BE2C (cell line): ENCODE results near the gene GMPPA.

ENCODE experiments used
- DNase-seq: peaks from one replicate; pipeline ENCODE4 v3.0.0-alpha.2; 2020
- H3K27me3 ChIP-seq: fragments of 250-450 bp; sonication (Bioruptor Pico); 2 replicates; pipeline ENCODE4 v1.5.1; 2020; ENCODE audit warnings: mild to moderate bottlenecking
- H3K36me3 ChIP-seq: fragments of 250-450 bp; sonication (Bioruptor Pico); 2 replicates; pipeline ENCODE4 v1.5.1; 2020; ENCODE audit warnings: mild to moderate bottlenecking
- H3K4me1 ChIP-seq: fragments of 250-450 bp; sonication (Bioruptor Pico); 2 replicates; pipeline ENCODE4 v1.5.1; 2020
- H3K4me3 ChIP-seq: 2 replicates; pipeline ENCODE4 v1.5.1; 2011; ENCODE audit warnings: low read depth, low read length
- H3K9me3 ChIP-seq: fragments of 250-450 bp; sonication (Bioruptor Pico); 2 replicates; pipeline ENCODE4 v1.5.1; 2020
- TF ChIP-seq, protein P1 (sequence below): IDR thresholded peaks from 2 replicates; pipeline ENCODE4 v1.5.1; 2012; ENCODE audit warnings: mild to moderate bottlenecking, low read depth, low read length

The GMPPA gene

GRCh38 chr2:219532378-219532649, 33.6 kb downstream of the GMPPA start:
- no peaks in the 10 kb centered on the region for H3K27me3 ChIP-seq
- no peak overlapping the region for H3K4me3 ChIP-seq
- no peaks in the 10 kb centered on the region for H3K36me3 ChIP-seq
- no peaks in the 10 kb centered on the region for H3K9me3 ChIP-seq
- TF ChIP-seq, protein P1, sequence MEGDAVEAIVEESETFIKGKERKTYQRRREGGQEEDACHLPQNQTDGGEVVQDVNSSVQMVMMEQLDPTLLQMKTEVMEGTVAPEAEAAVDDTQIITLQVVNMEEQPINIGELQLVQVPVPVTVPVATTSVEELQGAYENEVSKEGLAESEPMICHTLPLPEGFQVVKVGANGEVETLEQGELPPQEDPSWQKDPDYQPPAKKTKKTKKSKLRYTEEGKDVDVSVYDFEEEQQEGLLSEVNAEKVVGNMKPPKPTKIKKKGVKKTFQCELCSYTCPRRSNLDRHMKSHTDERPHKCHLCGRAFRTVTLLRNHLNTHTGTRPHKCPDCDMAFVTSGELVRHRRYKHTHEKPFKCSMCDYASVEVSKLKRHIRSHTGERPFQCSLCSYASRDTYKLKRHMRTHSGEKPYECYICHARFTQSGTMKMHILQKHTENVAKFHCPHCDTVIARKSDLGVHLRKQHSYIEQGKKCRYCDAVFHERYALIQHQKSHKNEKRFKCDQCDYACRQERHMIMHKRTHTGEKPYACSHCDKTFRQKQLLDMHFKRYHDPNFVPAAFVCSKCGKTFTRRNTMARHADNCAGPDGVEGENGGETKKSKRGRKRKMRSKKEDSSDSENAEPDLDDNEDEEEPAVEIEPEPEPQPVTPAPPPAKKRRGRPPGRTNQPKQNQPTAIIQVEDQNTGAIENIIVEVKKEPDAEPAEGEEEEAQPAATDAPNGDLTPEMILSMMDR, result no peak
- no peak for DNase-seq
- peaks cover 14% of the 10 kb centered on the region for H3K4me1 ChIP-seq

GRCh38 chr2:219533930-219534661, 35.4 kb downstream of the GMPPA start:
- TF ChIP-seq, protein P1, result no peak
- DNase-seq, result no peak
- H3K27me3 ChIP-seq, result no peaks in the 10 kb centered on the region
- peaks cover 8% of the 10 kb centered on the region for H3K4me1 ChIP-seq
- H3K9me3 ChIP-seq, result no peaks in the 10 kb centered on the region
- peaks cover 3% of the 10 kb centered on the region; the same call in 1 of the 2 replicates for H3K36me3 ChIP-seq
- H3K4me3 ChIP-seq, result no peak overlapping the region

DNA sequence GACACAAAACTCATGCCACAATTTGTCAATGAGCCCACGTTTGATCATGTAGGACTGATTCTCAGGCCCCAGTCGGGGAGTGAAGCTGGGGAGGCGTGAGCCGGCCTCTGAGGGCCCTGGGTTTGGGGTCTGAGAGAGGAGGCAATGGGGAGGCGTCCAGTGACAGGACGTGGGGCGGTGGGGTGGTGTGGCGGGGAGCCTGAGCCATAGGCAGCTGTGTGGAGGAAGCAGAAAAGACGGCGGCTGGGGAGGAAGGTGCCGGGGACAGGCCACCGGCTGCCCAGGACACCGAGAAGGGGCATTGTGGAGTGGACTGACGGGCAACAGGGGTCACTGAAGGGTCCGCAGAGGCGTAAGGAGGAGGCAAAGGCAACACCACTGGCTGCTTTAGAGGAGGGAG, 37.7 kb downstream of the GMPPA start:
- Histone ChIP-seq H3K27me3 (no peaks in the 10 kb centered on the region), H3K4me1 (no peaks in the 10 kb centered on the region; the same call in none of the 2 replicates), H3K36me3 (peaks cover 23% of the 10 kb centered on the region), H3K4me3 (no peak overlapping the region), H3K9me3 (no peaks in the 10 kb centered on the region)
- TF ChIP-seq, protein P1, result no peak
- DNase-seq, result no peak

GRCh38 chr2:219536967-219537366, 38.3 kb downstream of the GMPPA start:
- Histone ChIP-seq H3K36me3 (peaks cover 26% of the 10 kb centered on the region), H3K27me3 (no peaks in the 10 kb centered on the region), H3K9me3 (no peaks in the 10 kb centered on the region), H3K4me3 (no peak overlapping the region), H3K4me1 (no peaks in the 10 kb centered on the region; the same call in none of the 2 replicates)
- TF ChIP-seq, protein P1, result no peak
- no peak for DNase-seq

DNA sequence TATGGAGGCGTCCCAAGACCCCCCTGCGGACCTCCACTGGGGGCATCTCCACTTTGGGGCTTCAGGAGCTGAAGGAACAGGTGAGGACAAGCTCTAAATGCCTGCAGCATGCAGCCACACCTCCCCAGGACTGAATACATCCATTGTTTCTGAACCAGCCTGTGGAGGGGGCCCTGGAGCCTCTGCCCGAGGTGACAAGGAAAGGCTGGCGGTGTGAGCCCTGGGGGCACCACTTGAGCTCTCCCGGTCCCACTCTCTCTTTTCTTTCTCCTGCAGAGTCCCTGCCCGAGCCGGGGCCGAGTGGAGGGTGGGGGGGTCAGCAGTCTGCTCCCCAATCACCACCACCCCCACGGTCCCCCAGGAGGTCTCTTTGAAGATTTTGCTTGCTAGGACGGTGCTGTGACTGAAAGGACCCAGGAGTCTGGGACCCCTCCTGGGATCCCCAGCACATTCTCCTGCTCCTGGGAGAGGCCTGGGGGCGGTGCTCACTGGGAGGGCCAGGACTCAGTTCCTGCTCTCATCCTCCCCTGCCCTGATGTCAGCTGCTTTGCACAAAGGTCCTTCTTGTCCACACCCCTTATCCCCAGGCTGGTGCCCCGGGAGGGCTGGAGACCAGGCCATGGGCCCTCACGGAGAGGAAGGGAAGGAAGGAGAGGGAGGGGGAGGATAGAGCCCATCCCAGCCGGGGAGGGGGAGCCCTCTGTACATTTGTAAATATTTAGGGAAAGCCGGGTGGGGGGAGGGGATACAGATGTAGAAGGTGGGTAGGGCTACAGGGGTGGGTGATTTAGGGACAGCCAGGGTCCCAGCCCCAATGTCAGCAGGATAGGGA, 39.2 kb downstream of the GMPPA start:
- Histone ChIP-seq H3K36me3 (peaks cover 26% of the 10 kb centered on the region), H3K4me1 (no peaks in the 10 kb centered on the region; the same call in none of the 2 replicates), H3K9me3 (no peaks in the 10 kb centered on the region), H3K27me3 (no peaks in the 10 kb centered on the region), H3K4me3 (no peak overlapping the region)
- TF ChIP-seq, protein P1, result no peak
- no peak for DNase-seq

GRCh38 chr2:219538504-219538951, 39.8 kb downstream of the GMPPA start:
- no peak for DNase-seq
- Histone ChIP-seq H3K36me3 (peaks cover 26% of the 10 kb centered on the region), H3K4me1 (no peaks in the 10 kb centered on the region; the same call in none of the 2 replicates), H3K4me3 (no peak overlapping the region), H3K9me3 (no peaks in the 10 kb centered on the region), H3K27me3 (no peaks in the 10 kb centered on the region)
- TF ChIP-seq, protein P1, result no peak
